OCI-LY1 (cell line): ENCODE measurements around the gene ACP5.

Source experiments
- H2AFZ ChIP-seq: fragments of 200-600 bp; sonication (generic), shearing (Covaris generic); 2 replicates; pipeline ENCODE4 v1.6.0; 2014; ENCODE audit warnings: antibody characterized with exemption, mild to moderate bottlenecking, low read length
- H3F3A ChIP-seq: fragments of 200-600 bp; sonication (generic), shearing (Covaris generic); 2 replicates; pipeline ENCODE4 v1.6.0; 2014; ENCODE audit warnings: mild to moderate bottlenecking, antibody characterized with exemption, low read length, moderate library complexity; ENCODE audit not compliant: insufficient read depth
- H3K27ac ChIP-seq: fragments of 200-600 bp; sonication (generic); 2 replicates; pipeline ENCODE4 v1.5.1; 2014; ENCODE audit warnings: low read length, mixed run types, mild to moderate bottlenecking, low read depth; ENCODE audit not compliant: poor library complexity, severe bottlenecking
- H3K27me3 ChIP-seq: fragments of 200-600 bp; sonication (generic); 2 replicates; pipeline ENCODE4 v1.6.0; 2014; ENCODE audit warnings: antibody characterized with exemption, mild to moderate bottlenecking, low read length, moderate library complexity; ENCODE audit not compliant: insufficient read depth
- H3K36me3 ChIP-seq: fragments of 200-600 bp; sonication (generic); 2 replicates; pipeline ENCODE4 v1.6.1; 2014; ENCODE audit warnings: mild to moderate bottlenecking, antibody characterized with exemption, low read length, moderate library complexity, mixed read lengths; ENCODE audit not compliant: insufficient read depth
- H3K4me1 ChIP-seq: fragments of 200-600 bp; sonication (generic); 2 replicates; pipeline ENCODE4 v1.5.1; 2014; ENCODE audit warnings: mild to moderate bottlenecking, low read length, moderate library complexity; ENCODE audit not compliant: insufficient read depth, severe bottlenecking
- H3K4me2 ChIP-seq: fragments of 200-600 bp; sonication (generic), shearing (Covaris generic); 2 replicates; pipeline ENCODE4 v1.6.1; 2014; ENCODE audit warnings: low read length
- H3K4me3 ChIP-seq: fragments of 200-600 bp; sonication (generic); 2 replicates; pipeline ENCODE4 v1.5.1; 2014; ENCODE audit warnings: low read length, low read depth, mild to moderate bottlenecking, mixed read lengths; ENCODE audit not compliant: poor library complexity, severe bottlenecking
- H3K79me2 ChIP-seq: fragments of 200-600 bp; shearing (Covaris generic); 2 replicates; pipeline ENCODE4 v1.6.1; 2016; ENCODE audit warnings: mixed run types, low read length, mixed read lengths; ENCODE audit not compliant: insufficient read depth
- H3K9ac ChIP-seq: fragments of 200-600 bp; sonication (generic), shearing (Covaris generic); 2 replicates; pipeline ENCODE4 v1.6.1; 2014; ENCODE audit warnings: mild to moderate bottlenecking, low read length, mixed read lengths
- H3K9me2 ChIP-seq: fragments of 200-600 bp; sonication (generic), shearing (Covaris generic); 2 replicates; pipeline ENCODE4 v1.6.1; 2014; ENCODE audit warnings: low read depth, mild to moderate bottlenecking, low read length, mixed read lengths
- H3K9me3 ChIP-seq: fragments of 200-600 bp; shearing (Covaris generic); 2 replicates; pipeline ENCODE4 v1.6.1; 2014; ENCODE audit warnings: low read length, mixed read lengths
- H4K20me1 ChIP-seq: fragments of 200-600 bp; sonication (generic), shearing (Covaris generic); 2 replicates; pipeline ENCODE4 v1.6.0; 2016; ENCODE audit warnings: mild to moderate bottlenecking, low read length; ENCODE audit not compliant: insufficient read depth
- EZH2 ChIP-seq: fragments of 200-600 bp; sonication (generic), shearing (Covaris generic); IDR thresholded peaks from 2 replicates; pipeline ENCODE4 v1.8.0; 2017; ENCODE audit warnings: borderline replicate concordance, mixed run types, mild to moderate bottlenecking, antibody characterized with exemption, low read length, moderate library complexity, mixed read lengths
- TF ChIP-seq, protein P1 (sequence below): fragments of 200-600 bp; sonication (generic), shearing (Covaris generic); IDR thresholded peaks from 2 replicates; pipeline ENCODE4 v1.5.1; 2017; ENCODE audit warnings: mild to moderate bottlenecking, antibody characterized with exemption, low read length, moderate library complexity, mixed read lengths

ACP5 gene

DNA sequence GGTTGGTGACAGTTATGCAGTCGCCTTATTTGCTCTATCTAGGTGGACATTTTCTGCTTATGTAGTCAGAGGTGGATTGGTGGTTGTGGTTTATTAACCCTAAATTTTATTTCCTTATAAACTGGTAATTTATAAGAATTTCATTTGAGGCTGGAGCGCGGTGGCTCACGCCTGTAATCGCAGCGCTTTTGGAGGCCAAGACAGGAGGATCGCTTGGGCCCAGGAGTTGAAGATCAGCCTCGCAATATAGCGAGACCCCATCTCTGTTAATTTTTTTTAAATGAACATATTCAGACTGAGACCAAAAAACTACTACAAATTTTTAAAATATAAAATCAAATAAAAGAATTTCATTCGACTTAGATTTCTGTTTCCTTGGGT, 20.6 kb upstream of the ACP5 start:
- Histone ChIP-seq H3K4me2 (peak overlapping the region; percentile 75), H3K9ac (peak overlapping the region; percentile 72), H3F3A (no peaks in the 10 kb centered on the region), H3K4me1 (peaks cover 15% of the 10 kb centered on the region), H3K79me2 (0 out of 2 replicates have a peak, but pooled peaks cover 3% of the 10 kb centered on the region), H3K4me3 (peak overlapping the region; percentile 67), H3K27me3 (no peaks in the 10 kb centered on the region), H3K27ac (no peak overlapping the region), H3K9me2 (no peaks in the 10 kb centered on the region), H4K20me1 (no peaks in the 10 kb centered on the region), H3K9me3 (no peaks in the 10 kb centered on the region), H2AFZ (no peak overlapping the region), H3K36me3 (0 out of 2 replicates have a peak, but pooled peaks cover 4% of the 10 kb centered on the region)
- no peak for TF ChIP-seq EZH2
- TF ChIP-seq, protein P1, sequence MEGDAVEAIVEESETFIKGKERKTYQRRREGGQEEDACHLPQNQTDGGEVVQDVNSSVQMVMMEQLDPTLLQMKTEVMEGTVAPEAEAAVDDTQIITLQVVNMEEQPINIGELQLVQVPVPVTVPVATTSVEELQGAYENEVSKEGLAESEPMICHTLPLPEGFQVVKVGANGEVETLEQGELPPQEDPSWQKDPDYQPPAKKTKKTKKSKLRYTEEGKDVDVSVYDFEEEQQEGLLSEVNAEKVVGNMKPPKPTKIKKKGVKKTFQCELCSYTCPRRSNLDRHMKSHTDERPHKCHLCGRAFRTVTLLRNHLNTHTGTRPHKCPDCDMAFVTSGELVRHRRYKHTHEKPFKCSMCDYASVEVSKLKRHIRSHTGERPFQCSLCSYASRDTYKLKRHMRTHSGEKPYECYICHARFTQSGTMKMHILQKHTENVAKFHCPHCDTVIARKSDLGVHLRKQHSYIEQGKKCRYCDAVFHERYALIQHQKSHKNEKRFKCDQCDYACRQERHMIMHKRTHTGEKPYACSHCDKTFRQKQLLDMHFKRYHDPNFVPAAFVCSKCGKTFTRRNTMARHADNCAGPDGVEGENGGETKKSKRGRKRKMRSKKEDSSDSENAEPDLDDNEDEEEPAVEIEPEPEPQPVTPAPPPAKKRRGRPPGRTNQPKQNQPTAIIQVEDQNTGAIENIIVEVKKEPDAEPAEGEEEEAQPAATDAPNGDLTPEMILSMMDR: no peak

DNA sequence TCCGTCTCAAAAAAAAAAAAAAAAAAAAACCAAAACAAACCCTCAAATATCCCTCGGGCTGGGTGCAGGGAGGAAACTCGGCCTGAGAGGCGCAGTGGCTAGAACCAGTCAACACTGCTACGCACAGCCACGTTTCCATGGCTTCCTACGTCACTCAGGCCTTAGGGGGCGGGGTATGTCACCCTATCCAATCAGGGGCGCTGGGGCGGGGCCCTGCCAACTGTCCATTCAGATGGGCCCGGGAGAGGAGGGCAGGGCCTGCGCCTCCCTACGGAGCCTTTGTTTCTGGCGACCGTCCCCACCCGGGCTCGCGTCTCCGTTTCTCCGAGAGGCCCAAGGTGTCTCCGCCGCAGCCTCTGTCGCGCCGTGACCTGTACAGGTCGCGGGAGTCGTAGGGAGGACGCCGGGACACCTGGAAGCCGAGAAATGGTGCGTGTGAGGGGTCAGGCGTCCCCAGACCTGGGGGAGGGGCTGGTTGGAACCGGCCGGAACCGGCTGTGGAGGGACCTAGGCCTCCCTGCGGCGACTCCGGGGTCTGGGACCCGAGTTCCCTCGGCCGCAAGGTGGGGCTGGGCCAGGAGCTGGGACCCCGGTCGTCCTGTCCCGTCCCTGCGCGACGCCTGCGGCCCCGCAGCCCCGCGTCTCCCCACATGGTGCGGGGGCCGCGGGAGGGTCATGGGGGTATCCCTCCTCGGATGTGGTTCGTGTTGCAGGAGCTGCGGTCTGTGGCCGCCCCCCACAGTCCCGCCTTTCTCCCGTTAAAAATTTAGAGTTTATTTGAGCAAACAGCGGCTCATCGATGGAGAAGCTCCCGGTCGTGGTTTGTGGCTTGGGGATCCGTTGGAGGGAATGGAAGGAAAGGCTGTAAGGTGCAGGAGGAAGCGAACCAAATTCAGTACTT, 20.0 kb upstream of the ACP5 start, which contains the start of gene ZNF627:
TSS of gene ZNF627 (plus strand) at position 282 of the 901 bp plus-strand sequence. CDS start at position 427, 145 bp downstream.
- no peaks in the 10 kb centered on the region for H3F3A ChIP-seq
- H3K27ac ChIP-seq: peak within 1 kb of the TSS; percentile 31
- TF ChIP-seq EZH2: no peak
- TF ChIP-seq, protein P1: no peak
- H3K36me3 ChIP-seq: 0 out of 2 replicates have a peak, but pooled peaks cover 3% of the 10 kb centered on the region
- H3K9ac ChIP-seq: peak within 1 kb of the TSS; percentile 72
- H3K4me3 ChIP-seq: peak within 1 kb of the TSS; percentile 67
- H3K4me1 ChIP-seq: peaks cover 15% of the 10 kb centered on the region
- no peaks in the 10 kb centered on the region for H3K9me2 ChIP-seq
- no peaks in the 10 kb centered on the region for H4K20me1 ChIP-seq
- H2AFZ ChIP-seq: no peak within 1 kb of the TSS
- peak within 1 kb of the TSS; percentile 75 for H3K4me2 ChIP-seq
- H3K9me3 ChIP-seq: no peaks in the 10 kb centered on the region
- H3K27me3 ChIP-seq: no peaks in the 10 kb centered on the region
- H3K79me2 ChIP-seq: 0 out of 2 replicates have a peak, but pooled peaks cover 3% of the 10 kb centered on the region

DNA sequence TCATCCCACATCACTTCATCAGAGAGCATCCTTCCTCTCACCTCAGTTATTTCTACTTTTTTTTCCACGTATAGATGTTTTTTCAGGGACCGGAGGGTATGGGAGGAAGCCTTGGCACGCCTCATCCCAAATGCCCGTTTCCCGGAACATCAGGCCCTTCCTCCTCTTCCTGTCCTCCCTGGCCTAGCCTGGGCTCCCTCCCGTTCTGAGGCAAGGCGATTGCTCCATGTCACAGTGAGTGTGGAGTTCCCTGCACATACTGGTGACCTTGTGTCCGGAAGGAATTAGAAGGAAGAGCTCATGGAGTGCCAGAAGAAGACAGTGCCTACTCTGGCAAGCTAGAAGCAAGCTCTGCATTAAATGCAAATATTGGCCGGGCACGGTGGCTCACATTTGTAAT, 18.7 kb upstream of the ACP5 start:
- no peak overlapping the region for H3K4me3 ChIP-seq
- no peaks in the 10 kb centered on the region for H3K9me3 ChIP-seq
- 0 out of 2 replicates have a peak, but pooled peaks cover 3% of the 10 kb centered on the region for H3K36me3 ChIP-seq
- no peak overlapping the region for H3K9ac ChIP-seq
- H2AFZ ChIP-seq: no peak overlapping the region
- no peak overlapping the region for H3K4me2 ChIP-seq
- no peaks in the 10 kb centered on the region for H3K27me3 ChIP-seq
- H3K27ac ChIP-seq: no peak overlapping the region
- TF ChIP-seq, protein P1: no peak
- TF ChIP-seq EZH2: no peak
- no peaks in the 10 kb centered on the region for H3F3A ChIP-seq
- 0 out of 2 replicates have a peak, but pooled peaks cover 3% of the 10 kb centered on the region for H3K79me2 ChIP-seq
- peaks cover 15% of the 10 kb centered on the region for H3K4me1 ChIP-seq
- H4K20me1 ChIP-seq: no peaks in the 10 kb centered on the region
- H3K9me2 ChIP-seq: no peaks in the 10 kb centered on the region
